HG02981 (cell line): ENCODE measurements around the gene SRD5A2.
"Not testable (repeated sequence)": the region's sequence is repeated elsewhere in the genome, so short reads cannot be mapped to it uniquely, and the experiment has no call there.

Experiments used
- ATAC-seq: cut with Tn5 transposase; IDR thresholded peaks from one replicate; pipeline ENCODE4 v1.9.1; 2021; ENCODE audit warnings: mild to moderate bottlenecking, moderate library complexity; ENCODE audit not compliant: unreplicated experiment

The SRD5A2 gene

DNA sequence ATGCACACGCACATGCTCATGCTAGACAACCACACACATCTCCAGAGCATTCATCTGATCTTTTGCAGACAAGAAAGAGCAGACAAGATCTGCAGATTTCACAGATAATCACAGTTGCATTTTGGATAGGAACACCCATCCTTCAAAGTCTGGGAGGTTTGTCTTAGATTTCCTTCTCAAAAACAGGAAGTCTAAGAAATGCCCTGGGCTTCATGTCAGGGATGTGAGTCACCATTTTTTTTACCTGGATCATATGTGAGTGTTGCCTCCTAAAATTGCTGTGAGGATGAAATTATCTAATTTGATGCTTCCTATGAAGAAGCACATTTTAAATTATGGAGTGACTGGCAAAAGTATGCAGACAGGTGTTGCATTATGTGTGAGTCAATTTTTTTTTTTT lies 46.1 kb downstream of the SRD5A2 start:
- no peak for ATAC-seq

GRCh38 chr2:31533036-31533435 lies 47.7 kb downstream of the SRD5A2 start:
- ATAC-seq: no peak

DNA sequence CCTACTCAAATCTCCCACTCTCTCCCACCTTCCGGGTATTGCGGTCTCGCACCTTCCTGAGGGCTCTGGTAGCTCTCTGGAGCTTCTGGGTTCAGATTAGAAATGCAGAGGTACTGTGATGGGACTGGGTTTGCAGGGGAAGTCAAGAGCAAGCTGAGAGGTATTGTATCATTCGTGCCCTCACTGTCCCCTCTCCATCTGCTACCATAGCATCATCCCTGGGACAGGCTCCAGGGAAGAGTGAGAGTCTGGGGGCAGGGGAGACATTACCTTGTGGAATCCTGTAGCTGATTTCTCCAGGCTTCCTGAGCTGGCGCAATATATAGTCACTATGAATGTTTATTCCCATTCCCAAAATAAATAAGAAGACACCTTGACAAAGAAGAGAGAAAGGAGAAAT lies 49.6 kb downstream of the SRD5A2 start:
- ATAC-seq: no peak

- no peak for ATAC-seq
Observed at GRCh38 chr2:31529256-31529655, 51.5 kb downstream of the SRD5A2 start.

GRCh38 chr2:31528823-31529222 lies 51.9 kb downstream of the SRD5A2 start:
- no peak for ATAC-seq

DNA sequence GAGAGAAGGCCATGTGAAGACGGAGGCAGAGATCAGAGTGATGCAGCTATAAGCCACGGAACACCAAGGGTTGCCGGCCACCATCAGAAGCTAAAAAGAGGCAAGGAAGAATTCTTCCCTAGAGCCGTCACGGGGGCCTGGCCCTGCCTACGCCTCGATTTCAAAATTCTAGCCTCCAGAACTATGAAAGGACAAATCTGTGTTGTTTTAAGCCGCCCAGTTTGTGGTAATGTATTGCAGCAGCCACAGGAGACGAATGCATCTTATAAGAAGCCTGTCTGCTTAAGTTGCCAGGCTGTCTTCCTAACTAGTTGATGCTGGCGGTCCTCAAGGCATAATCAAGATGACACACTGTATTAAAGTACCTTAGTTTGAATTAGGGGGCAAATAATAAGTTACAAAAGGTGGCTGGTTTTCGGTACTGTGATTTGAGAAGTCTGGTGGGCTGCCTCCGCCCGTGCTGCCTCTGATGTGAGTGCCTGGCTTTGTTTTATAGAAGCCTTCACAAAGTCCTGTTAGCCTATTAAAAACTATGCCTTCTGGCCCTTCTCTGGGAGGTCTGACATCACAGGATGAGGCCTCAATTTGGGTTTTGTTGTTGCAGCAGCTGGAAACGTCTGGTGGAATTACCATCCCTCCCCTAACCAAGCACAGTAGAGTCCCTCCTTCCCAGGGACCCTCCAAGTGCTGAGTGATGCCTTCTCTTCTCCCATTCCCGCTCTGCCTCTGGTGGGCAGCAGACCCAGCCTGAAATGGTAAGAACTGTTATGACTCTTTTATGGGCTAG lies 53.6 kb downstream of the SRD5A2 start:
- ATAC-seq: no peak

- no peak for ATAC-seq
Observed at GRCh38 chr2:31525876-31526275, 54.9 kb downstream of the SRD5A2 start.

DNA sequence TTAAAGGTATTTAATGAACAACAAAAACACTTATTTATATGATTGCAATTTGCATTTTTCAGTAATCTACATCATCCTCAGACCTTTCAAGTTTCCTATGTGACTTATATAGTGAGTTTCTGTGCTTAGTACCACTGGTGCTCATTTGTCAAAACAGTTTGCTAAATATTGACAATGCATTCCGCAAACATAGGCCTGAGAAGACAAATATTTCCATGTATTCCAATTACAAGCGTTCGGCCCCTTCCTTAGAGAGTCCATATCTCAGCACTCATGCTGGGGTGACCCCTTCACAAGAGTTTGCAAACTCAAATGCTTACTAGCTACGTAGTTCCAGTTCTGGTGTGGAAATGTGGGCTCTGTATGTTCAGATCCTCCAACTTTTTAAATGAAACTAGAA lies 56.1 kb downstream of the SRD5A2 start:
- ATAC-seq: no peak

DNA sequence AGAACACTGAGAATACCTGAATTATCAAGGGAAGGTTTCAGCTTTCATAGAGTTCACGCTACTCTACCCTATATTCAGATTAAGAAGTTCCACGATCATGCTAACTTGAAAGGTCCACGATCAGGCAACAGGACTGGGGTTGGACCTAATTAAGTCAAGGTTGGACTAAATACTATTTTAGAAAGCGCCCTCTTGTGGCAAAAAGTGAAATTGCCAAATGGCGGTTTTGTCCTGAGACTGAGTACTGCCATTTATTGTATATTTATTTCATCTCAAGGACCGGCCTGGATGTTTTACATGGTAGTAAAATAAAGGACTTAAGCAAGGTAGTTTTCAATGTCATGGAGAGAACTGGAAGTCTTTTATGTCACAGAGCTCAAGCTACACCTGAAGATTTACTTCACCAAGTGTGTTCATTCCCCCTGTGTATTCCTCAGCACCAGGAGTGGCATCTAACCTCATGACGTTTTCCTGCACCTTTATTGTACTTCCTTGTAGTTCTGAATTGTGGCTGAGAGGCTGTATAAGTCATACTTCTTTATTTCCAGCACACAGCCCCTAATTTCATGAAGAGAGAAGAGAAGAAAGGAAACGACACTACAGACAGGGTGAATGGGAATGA lies 56.8 kb downstream of the SRD5A2 start:
- ATAC-seq: no peak

- ATAC-seq: no peak
Observed at GRCh38 chr2:31522786-31523185, 58.0 kb downstream of the SRD5A2 start.

GRCh38 chr2:31517442-31518203 lies 63.1 kb downstream of the SRD5A2 start:
- ATAC-seq: no peak

- no peak for ATAC-seq
Observed at GRCh38 chr2:31515586-31515985, 65.2 kb downstream of the SRD5A2 start.

DNA sequence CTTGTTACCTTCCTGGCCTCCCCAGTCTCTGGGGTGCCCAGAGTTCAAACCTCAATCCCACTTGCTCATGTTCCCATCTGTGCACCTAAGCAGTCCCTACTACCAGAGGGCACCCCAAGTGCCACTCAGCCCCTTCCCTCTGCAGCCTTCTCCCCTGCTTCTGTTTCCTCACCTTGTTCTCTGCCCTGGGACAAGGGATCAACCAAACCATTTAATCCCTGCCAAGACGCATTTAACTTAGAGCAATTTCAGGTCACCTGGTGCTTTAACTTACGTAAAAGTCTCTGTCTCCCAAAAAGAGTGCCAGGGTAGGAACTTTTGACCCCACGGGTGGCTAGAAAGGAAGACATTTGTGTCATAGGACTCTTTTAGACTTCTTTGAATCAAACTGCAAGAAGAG lies 67.2 kb downstream of the SRD5A2 start:
- no peak for ATAC-seq

GRCh38 chr2:31511376-31511775 lies 69.4 kb downstream of the SRD5A2 start:
- no peak for ATAC-seq

GRCh38 chr2:31505111-31505510 lies 75.6 kb downstream of the SRD5A2 start:
- no peak for ATAC-seq

- no peak for ATAC-seq
Observed at GRCh38 chr2:31504311-31504710, 76.4 kb downstream of the SRD5A2 start.

GRCh38 chr2:31496451-31496874 lies 84.3 kb downstream of the SRD5A2 start:
- not testable (repeated sequence) for ATAC-seq

DNA sequence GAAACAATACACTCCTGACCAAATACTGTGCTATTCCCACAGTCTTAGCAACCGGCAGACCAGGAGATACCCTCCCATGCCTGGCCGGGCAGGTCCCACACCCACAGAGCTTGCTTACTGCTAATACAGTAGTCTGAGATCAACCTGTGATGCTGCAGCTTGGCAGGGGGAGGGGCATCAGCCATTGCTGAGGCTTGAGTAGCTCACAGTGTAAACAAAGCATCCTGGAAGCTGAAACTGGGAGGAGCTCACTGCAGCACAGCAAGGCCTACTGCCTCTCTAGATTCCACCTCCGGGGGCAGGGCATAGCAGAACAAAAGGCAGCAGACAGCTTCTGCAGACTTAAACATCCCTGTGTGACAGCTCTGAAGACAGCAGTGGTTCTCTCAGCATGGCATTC lies 91.4 kb downstream of the SRD5A2 start:
- not testable (repeated sequence) for ATAC-seq

- no peak for ATAC-seq
Observed at GRCh38 chr2:31483246-31483645, 97.5 kb downstream of the SRD5A2 start.

DNA sequence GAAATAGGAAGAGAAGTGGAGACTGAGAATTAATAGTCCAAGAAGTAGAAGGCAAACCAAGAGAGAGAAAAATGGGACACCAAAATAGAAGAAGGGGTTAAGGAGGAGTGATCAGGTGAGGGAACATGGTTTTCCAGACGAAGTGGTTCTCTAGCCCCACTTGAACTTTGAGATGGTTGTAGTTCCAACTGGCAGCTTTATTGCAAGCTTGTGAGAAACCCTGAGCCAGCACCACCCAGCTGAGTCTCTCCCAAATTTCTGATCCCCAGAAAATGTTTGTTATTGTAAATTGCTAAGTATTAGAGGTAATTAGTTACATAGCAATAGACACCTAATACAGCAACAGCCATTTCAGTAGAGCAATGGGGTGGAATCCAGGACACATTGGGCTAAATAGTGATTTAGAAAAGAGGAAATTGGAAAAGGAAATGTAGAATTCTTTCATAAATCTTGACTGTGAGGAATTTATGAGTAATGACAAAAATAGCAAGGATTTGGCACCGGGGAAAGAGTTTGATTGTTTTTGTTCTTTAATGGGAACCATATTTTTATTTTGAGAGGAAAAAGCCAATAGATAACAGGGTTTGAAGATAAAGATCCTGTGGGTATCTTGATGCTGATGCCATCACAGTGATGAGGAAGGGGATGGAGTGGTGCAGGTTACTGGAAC lies 104.1 kb downstream of the SRD5A2 start:
- ATAC-seq: no peak

DNA sequence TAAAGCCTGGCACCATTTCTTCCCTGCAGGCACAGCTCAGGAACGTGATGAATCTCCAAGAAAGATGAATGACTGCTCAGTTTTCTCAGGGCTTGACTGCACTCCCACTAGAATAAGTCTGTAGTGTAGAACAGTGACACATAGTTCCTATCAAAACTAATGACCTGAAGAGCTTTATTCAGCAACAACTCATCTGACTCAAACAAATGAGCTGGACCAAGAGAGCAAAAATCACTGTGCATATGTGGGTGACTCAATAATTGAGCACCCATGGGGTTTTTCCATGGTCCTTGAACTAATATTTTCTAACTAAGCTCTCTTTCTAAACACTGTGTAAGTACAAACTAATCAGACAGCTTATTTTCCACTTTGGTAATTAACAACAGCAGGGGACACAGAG lies 105.0 kb downstream of the SRD5A2 start:
- no peak for ATAC-seq
